H1 (cell line): ENCODE results near the gene SURF2. TPM values are rescaled to one million over a fixed set of nuclear protein-coding genes. Genes with fewer than 3 reads are reported as not detected.

ENCODE experiments used
- BCL11A ChIP-seq, 2 experiments: IDR thresholded peaks; one replicate each; pipeline ENCODE4 v1.6.1; 2011; ENCODE audit warnings: low read depth in 2 of 2, low read length in 2 of 2, mild to moderate bottlenecking in 2 of 2
- GTF2F1 ChIP-seq: IDR thresholded peaks from 2 replicates; pipeline ENCODE4 v1.6.1; 2012; ENCODE audit warnings: low read depth, low read length, improper control_type of control experiment, borderline replicate concordance
- RAD21 ChIP-seq, 2 experiments: IDR thresholded peaks in 1 of 2; conservative IDR thresholded peaks in 1 of 2; 2 replicates each; pipeline ENCODE4 v1.6.1; 2011; ENCODE audit warnings: low read depth in 2 of 2, low read length in 2 of 2, improper control_type of control experiment in 1 of 2, inconsistent platforms in 1 of 2, mild to moderate bottlenecking in 1 of 2, moderate library complexity in 1 of 2
- RXRA ChIP-seq: IDR thresholded peaks from 2 replicates; pipeline ENCODE4 v1.6.1; 2011; ENCODE audit warnings: low read depth, mild to moderate bottlenecking, low read length, moderate library complexity; ENCODE audit not compliant: insufficient read depth
- SP4 ChIP-seq: IDR thresholded peaks from 2 replicates; pipeline ENCODE4 v1.6.1; 2012; ENCODE audit warnings: low read length, inconsistent platforms
- TBP ChIP-seq: IDR thresholded peaks from 2 replicates; pipeline ENCODE4 v1.6.1; 2011; ENCODE audit warnings: low read depth, low read length, improper control_type of control experiment
- ZNF274 ChIP-seq: IDR thresholded peaks from 2 replicates; pipeline ENCODE4 v1.7.0; 2012; ENCODE audit warnings: low read length, borderline replicate concordance; ENCODE audit errors: extremely low read depth
- polyA plus RNA-seq, 7 experiments: library from polyadenylated mRNA; depleted of rRNA in 3 of 7; stranded (reverse) in 5 of 7; unstranded in 2 of 7; fragments of >200 nt in 5 of 7; fragments of 200-250 nt in 2 of 7; gene quantifications; 1 replicate in 5 of 7; 2 replicates in 1 of 7; 4 replicates in 1 of 7; pipeline versions ENCODE4 v1.2.1 to v1.2.3, GENCODE V29; 2011 to 2013; ENCODE audit warnings: missing spikeins in 2 of 7, mixed read lengths in 2 of 7
- total RNA-seq: library from RNA; stranded (reverse); fragmentation: NEBNext Ultra II Directional; extraction: Animal tissue kit (Norgen Biotek cat#: 25700); gene quantifications from 2 replicates; pipeline ENCODE4 v1.2.1, GENCODE V29; 2021

Gene SURF2
- total and polyA plus RNA-seq, 2 of the 8 experiments (the other 6 are each of a cell fraction or from before 2014, with no cell fraction given): 36.6 to 37.7 TPM

GRCh38 chr9:133356391-133357091, at the start of gene SURF2, which contains the start of gene SURF1 (continued):
- TF ChIP-seq SP4: no peak
- no peak for TF ChIP-seq BCL11A (IDR thresholded peaks at IDR 0.05; ENCODE audit: low read depth in 2 of 2, low read length in 2 of 2)
- no peak for TF ChIP-seq RAD21 (IDR thresholded peaks at IDR 0.05 in 1 of 2, conservative IDR thresholded peaks at IDR 0.05 in 1 of 2; ENCODE audit: low read depth in 2 of 2, low read length in 2 of 2)
- TF ChIP-seq RXRA: no peak
- TF ChIP-seq GTF2F1: no peak
- peak; percentile 28; the same call in 1 of the 2 replicates for TF ChIP-seq TBP
- TF ChIP-seq ZNF274: no peak
